ENCODE results near the gene FGF5. TPM values are rescaled to one million over a fixed set of nuclear protein-coding genes. Genes with fewer than 3 reads are reported as not detected.

The FGF5 gene
- total RNA-seq, 1 experiment from 2014 or later: not detected

- Mint-ChIP-seq H3K4me1 (no peaks in the 10 kb centered on the region), H3K36me3 (ENCODE audit: insufficient read depth in 1 of 3, low read depth in 3 of 3) (no peaks in the 10 kb centered on the region), H3K4me3 (no peak overlapping the region), H3K27me3 (ENCODE audit: low read depth) (peaks cover 35% of the 10 kb centered on the region), H3K27ac (no peak overlapping the region), H3K9me3 (no peaks in the 10 kb centered on the region)
- Histone ChIP-seq H4K20me1 (ENCODE audit: control insufficient read depth, insufficient read depth, insufficient read length) (no peaks in the 10 kb centered on the region), H2AFZ (ENCODE audit: low read length) (no peak overlapping the region), H3K14ac (ENCODE audit: insufficient read depth, low read length) (no peak overlapping the region), H3K79me2 (ENCODE audit: insufficient read depth, low read length) (no peaks in the 10 kb centered on the region), H2BK5ac (ENCODE audit: insufficient read length, low read length) (no peak overlapping the region), H3K4ac (ENCODE audit: low read depth, low read length) (no peak overlapping the region), H3K27ac (ENCODE audit: insufficient read length, low read depth, low read length) (no peak overlapping the region), H4K91ac (ENCODE audit: insufficient read length, low read depth, low read length) (no peak overlapping the region), H2BK15ac (ENCODE audit: low read depth, low read length) (no peak overlapping the region), H3K79me1 (ENCODE audit: insufficient read depth, low read depth, low read length, poor library complexity, severe bottlenecking) (no peaks in the 10 kb centered on the region), H2BK12ac (ENCODE audit: insufficient read length, low read depth, low read length) (no peak overlapping the region), H3K27me3 (ENCODE audit: insufficient read depth, low read length) (no peaks in the 10 kb centered on the region), H3K18ac (ENCODE audit: insufficient read length, low read depth, low read length) (no peak overlapping the region), H3K4me2 (ENCODE audit: insufficient read depth, insufficient read length, low read length) (no peak overlapping the region), H3K23me2 (ENCODE audit: insufficient read length, low read depth, low read length, poor library complexity, severe bottlenecking) (no peaks in the 10 kb centered on the region), H3T11ph (ENCODE audit: low read length) (no peak overlapping the region), H3K56ac (ENCODE audit: insufficient read length, low read depth, low read length) (no peak overlapping the region), H2BK120ac (ENCODE audit: low read depth, low read length, poor library complexity, severe bottlenecking) (no peak overlapping the region), H3K23ac (ENCODE audit: insufficient read length, low read depth, low read length) (no peak overlapping the region), H4K8ac (replicated peaks; ENCODE audit: insufficient read length, low read depth, low read length) (no peak overlapping the region), H2AK5ac (ENCODE audit: insufficient read length, low read length) (no peak overlapping the region), H3K9ac (ENCODE audit: extremely low read depth, insufficient read length, low read length) (no peak overlapping the region), H4K5ac (ENCODE audit: insufficient read length, low read depth, low read length) (no peak overlapping the region), H3K4me1 (ENCODE audit: insufficient read depth, low read length) (no peaks in the 10 kb centered on the region), H2BK20ac (ENCODE audit: low read depth, low read length, poor library complexity, severe bottlenecking) (no peak overlapping the region), H3K9me3 (ENCODE audit: control insufficient read depth, low read depth, low read length) (no peaks in the 10 kb centered on the region)
- no peak for DNase-seq
- TF ChIP-seq CTCF (conservative IDR thresholded peaks at IDR 0.05): no peak
- no CpG with 5 or more reads among the region's 2 CpGs for WGBS (ENCODE audit: extremely low coverage, insufficient read length, low lambda C conversion rate)
Observed at GRCh38 chr4:80232707-80233370, 33.6 kb upstream of the FGF5 start.
